MM.1S (cell line): ENCODE data around the gene RAB9A.

Experiments
- DNase-seq: peaks from one replicate; pipeline ENCODE4 v3.0.0-alpha.2; 2015
- H2AFZ ChIP-seq: fragments of 300-600 bp; sonication (generic); 2 replicates; pipeline ENCODE4 v1.6.0; 2016; ENCODE audit warnings: antibody characterized with exemption, low read length
- H3F3A ChIP-seq: fragments of 300-600 bp; sonication (generic); 2 replicates; pipeline ENCODE4 v1.6.1; 2016; ENCODE audit warnings: mild to moderate bottlenecking, antibody characterized with exemption, low read length, moderate library complexity, mixed read lengths; ENCODE audit not compliant: insufficient read depth
- H3K27ac ChIP-seq: fragments of 300-600 bp; sonication (generic); 2 replicates; pipeline ENCODE4 v1.5.1; 2016; ENCODE audit warnings: mild to moderate bottlenecking, low read length
- H3K27me3 ChIP-seq: fragments of 300-600 bp; sonication (generic); replicated peaks from 2 replicates; pipeline ENCODE4 v1.6.0; 2016; ENCODE audit warnings: low read length; ENCODE audit not compliant: insufficient read depth
- H3K36me3 ChIP-seq: fragments of 300-600 bp; sonication (generic); replicated peaks from 2 replicates; pipeline ENCODE4 v1.6.1; 2016; ENCODE audit warnings: mild to moderate bottlenecking, low read length, mixed read lengths; ENCODE audit not compliant: insufficient read depth
- H3K4me1 ChIP-seq: fragments of 300-600 bp; sonication (generic); 2 replicates; pipeline ENCODE4 v1.6.1; 2016; ENCODE audit warnings: low read length, mixed read lengths
- H3K4me2 ChIP-seq: fragments of 300-600 bp; sonication (generic); 2 replicates; pipeline ENCODE4 v1.6.0; 2016; ENCODE audit warnings: low read depth, low read length
- H3K4me3 ChIP-seq: fragments of 300-600 bp; sonication (generic); 2 replicates; pipeline ENCODE4 v1.5.1; 2016; ENCODE audit warnings: low read length, mixed read lengths
- H3K79me2 ChIP-seq: fragments of 300-600 bp; sonication (generic); 2 replicates; pipeline ENCODE4 v1.6.1; 2016; ENCODE audit warnings: mixed run types, low read length, mixed read lengths
- H3K9ac ChIP-seq: fragments of 300-600 bp; sonication (generic); 2 replicates; pipeline ENCODE4 v1.6.1; 2016; ENCODE audit warnings: low read length, mixed read lengths
- H3K9me2 ChIP-seq: fragments of 300-600 bp; sonication (generic); replicated peaks from 2 replicates; pipeline ENCODE4 v1.6.1; 2016; ENCODE audit warnings: mild to moderate bottlenecking, low read length, mixed read lengths; ENCODE audit not compliant: insufficient read depth
- H3K9me3 ChIP-seq: fragments of 300-600 bp; sonication (generic); replicated peaks from 2 replicates; pipeline ENCODE4 v1.6.1; 2016; ENCODE audit warnings: mild to moderate bottlenecking, low read length, mixed read lengths; ENCODE audit not compliant: insufficient read depth
- H4K20me1 ChIP-seq: fragments of 300-600 bp; sonication (generic); 2 replicates; pipeline ENCODE4 v1.6.1; 2016; ENCODE audit warnings: mild to moderate bottlenecking, low read length, moderate library complexity, mixed read lengths; ENCODE audit not compliant: insufficient read depth
- EZH2 ChIP-seq: fragments of 300-600 bp; sonication (generic); optimal IDR thresholded peaks from 2 replicates; pipeline ENCODE3; 2017; ENCODE audit warnings: low read depth, mild to moderate bottlenecking, antibody characterized with exemption, low read length, mixed read lengths
- EZH2phosphoT487 ChIP-seq: fragments of 300-600 bp; sonication (generic); IDR thresholded peaks from 2 replicates; pipeline ENCODE4 v1.6.1; 2018; ENCODE audit warnings: antibody characterized with exemption, low read length
- TF ChIP-seq, protein P1 (sequence below): fragments of 300-600 bp; sonication (generic); IDR thresholded peaks from 2 replicates; pipeline ENCODE4 v1.5.1; 2016; ENCODE audit warnings: antibody characterized with exemption, low read length, mixed read lengths

Gene RAB9A

DNA sequence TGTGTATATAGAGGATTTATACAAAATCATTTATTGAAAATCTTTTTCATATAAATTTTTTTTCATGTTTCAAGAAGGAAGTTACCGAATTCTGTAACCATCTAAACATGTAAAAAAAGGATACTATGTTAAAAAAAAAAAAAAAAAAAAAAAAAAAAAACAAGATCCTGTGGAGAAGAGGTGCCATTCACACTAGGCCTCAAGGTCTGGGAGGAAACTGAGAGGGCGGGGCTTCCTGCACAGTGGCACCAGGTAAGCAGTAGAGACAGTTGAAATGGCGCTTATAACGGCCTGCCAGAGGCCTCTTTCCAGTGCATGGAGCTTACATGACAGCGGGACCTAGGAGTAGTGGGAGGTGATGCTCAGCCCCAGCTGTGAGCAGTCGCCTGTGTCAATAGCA lies 28.0 kb downstream of the RAB9A start:
- H3K4me3 ChIP-seq: no peak overlapping the region
- no peak overlapping the region for H3K27ac ChIP-seq
- peak; percentile 22 for DNase-seq
- no peaks in the 10 kb centered on the region for H3F3A ChIP-seq
- H3K36me3 ChIP-seq: no peaks in the 10 kb centered on the region; the same call in 1 of the 2 replicates
- no peaks in the 10 kb centered on the region for H4K20me1 ChIP-seq
- no peaks in the 10 kb centered on the region for H3K9me3 ChIP-seq
- H3K79me2 ChIP-seq: peaks cover 18% of the 10 kb centered on the region; the same call in 1 of the 2 replicates
- no peak overlapping the region for H3K9ac ChIP-seq
- H3K4me2 ChIP-seq: no peak overlapping the region
- no peaks in the 10 kb centered on the region for H3K4me1 ChIP-seq
- no peak for TF ChIP-seq EZH2phosphoT487
- no peak for TF ChIP-seq EZH2
- TF ChIP-seq, protein P1, sequence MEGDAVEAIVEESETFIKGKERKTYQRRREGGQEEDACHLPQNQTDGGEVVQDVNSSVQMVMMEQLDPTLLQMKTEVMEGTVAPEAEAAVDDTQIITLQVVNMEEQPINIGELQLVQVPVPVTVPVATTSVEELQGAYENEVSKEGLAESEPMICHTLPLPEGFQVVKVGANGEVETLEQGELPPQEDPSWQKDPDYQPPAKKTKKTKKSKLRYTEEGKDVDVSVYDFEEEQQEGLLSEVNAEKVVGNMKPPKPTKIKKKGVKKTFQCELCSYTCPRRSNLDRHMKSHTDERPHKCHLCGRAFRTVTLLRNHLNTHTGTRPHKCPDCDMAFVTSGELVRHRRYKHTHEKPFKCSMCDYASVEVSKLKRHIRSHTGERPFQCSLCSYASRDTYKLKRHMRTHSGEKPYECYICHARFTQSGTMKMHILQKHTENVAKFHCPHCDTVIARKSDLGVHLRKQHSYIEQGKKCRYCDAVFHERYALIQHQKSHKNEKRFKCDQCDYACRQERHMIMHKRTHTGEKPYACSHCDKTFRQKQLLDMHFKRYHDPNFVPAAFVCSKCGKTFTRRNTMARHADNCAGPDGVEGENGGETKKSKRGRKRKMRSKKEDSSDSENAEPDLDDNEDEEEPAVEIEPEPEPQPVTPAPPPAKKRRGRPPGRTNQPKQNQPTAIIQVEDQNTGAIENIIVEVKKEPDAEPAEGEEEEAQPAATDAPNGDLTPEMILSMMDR: no peak
- no peaks in the 10 kb centered on the region for H3K9me2 ChIP-seq
- H2AFZ ChIP-seq: no peak overlapping the region
- no peaks in the 10 kb centered on the region for H3K27me3 ChIP-seq

DNA sequence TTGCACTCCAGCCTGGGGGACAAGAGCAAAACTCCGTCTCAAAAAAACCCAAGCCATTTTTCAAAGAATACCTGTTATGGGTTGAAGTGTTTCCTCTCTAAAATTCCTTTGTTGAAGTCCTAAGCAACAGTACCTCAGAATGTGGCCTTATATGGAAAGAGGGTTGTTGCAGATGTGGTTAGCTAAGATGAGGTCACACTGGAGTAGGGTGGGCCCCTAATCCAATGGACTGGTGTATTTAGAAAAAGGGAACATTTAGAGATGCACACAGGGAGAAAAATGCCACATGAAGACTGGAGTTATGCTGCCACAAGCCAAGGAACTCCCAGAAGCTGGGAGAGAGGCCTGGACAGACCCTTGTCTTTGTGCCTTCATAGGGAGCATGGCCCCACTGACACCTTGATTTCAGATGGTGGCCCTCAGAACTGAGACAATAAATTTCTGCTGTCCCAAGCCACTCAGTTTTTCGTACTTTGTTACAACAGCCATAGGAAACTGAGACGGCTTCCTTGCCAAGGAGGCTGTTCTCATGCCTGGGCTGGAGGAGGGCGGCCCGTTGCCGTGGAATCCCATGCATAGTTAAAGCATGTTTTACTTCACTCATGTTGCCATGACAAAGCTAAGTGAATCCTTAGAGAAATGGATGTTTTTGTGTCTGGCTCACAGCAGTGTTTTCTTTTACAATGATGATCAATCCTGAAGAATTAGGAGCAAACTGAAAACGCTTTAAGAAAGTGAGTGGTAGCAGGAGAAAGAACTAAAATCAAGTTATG lies 29.0 kb downstream of the RAB9A start:
- Histone ChIP-seq H3K4me1 (no peaks in the 10 kb centered on the region), H3K9ac (no peak overlapping the region), H4K20me1 (no peaks in the 10 kb centered on the region), H3K4me2 (no peak overlapping the region), H3K9me2 (no peaks in the 10 kb centered on the region), H3K4me3 (no peak overlapping the region), H2AFZ (no peak overlapping the region), H3K27ac (no peak overlapping the region), H3F3A (no peaks in the 10 kb centered on the region), H3K27me3 (no peaks in the 10 kb centered on the region), H3K36me3 (no peaks in the 10 kb centered on the region; the same call in 1 of the 2 replicates), H3K9me3 (no peaks in the 10 kb centered on the region), H3K79me2 (peaks cover 23% of the 10 kb centered on the region)
- no peak for DNase-seq
- TF ChIP-seq EZH2: no peak
- no peak for TF ChIP-seq EZH2phosphoT487
- TF ChIP-seq, protein P1: no peak

DNA sequence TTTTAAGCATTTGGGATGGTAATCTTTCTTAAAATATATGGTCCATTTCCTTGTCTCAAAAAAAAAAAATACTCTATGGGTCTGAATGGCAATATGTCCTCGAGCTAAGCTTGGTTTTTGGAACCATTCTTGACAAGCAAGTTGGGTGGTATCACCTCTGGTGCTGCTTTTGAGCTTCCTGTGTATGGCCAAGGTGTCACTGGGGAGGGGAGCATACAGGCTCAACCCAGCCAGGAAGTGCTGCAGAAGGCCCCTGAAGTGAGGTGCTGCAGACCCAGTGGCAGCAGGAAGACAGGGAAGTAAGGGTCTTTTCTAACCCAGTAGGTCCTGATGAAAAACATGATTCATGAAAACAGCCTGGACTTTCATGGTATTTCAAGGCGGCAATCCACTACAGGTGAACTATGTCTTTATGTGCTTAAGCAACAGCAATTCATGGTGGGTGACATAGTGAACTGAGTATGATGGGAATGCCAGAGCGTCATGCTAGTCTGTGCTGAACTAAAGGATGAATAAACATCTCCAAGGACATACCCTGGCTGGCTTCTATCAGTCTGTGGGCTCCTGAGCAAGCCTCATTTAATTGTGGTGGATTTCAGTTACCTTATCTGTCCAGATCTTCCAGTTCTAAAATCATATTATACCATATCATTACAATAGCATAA lies 30.4 kb downstream of the RAB9A start:
- Histone ChIP-seq H2AFZ (no peak overlapping the region), H3K79me2 (peaks cover 33% of the 10 kb centered on the region), H3K27me3 (no peaks in the 10 kb centered on the region), H4K20me1 (no peaks in the 10 kb centered on the region), H3K4me3 (no peak overlapping the region), H3K9me3 (no peaks in the 10 kb centered on the region), H3K4me2 (no peak overlapping the region), H3K36me3 (no peaks in the 10 kb centered on the region; the same call in 1 of the 2 replicates), H3K9ac (no peak overlapping the region), H3K4me1 (no peaks in the 10 kb centered on the region), H3K9me2 (no peaks in the 10 kb centered on the region), H3K27ac (no peak overlapping the region), H3F3A (no peaks in the 10 kb centered on the region)
- TF ChIP-seq EZH2phosphoT487 (no peak), EZH2 (no peak)
- TF ChIP-seq, protein P1: no peak
- DNase-seq: no peak
